Central memory CD4-positive, alpha-beta T cell (primary cell): ENCODE data around the gene CCDC71L.

Experiments used
- DNase-seq: peaks from one replicate; pipeline ENCODE4 v3.0.0; 2022

Gene CCDC71L

GRCh38 chr7:106659166-106659962 is 1.6 kb downstream of the CCDC71L start:
- DNase-seq, result no peak

- DNase-seq, result no peak
Measured at GRCh38 chr7:106658316-106659165, 2.4 kb downstream of the CCDC71L start.

GRCh38 chr7:106657085-106657991 is 3.6 kb downstream of the CCDC71L start:
- DNase-seq, result no peak

GRCh38 chr7:106655703-106656498 is 5.1 kb downstream of the CCDC71L start:
- DNase-seq, result no peak

GRCh38 chr7:106653488-106653887 is 7.5 kb downstream of the CCDC71L start:
- DNase-seq, result no peak

- DNase-seq, result no peak
Measured at GRCh38 chr7:106652909-106653308, 8.0 kb downstream of the CCDC71L start.

DNA sequence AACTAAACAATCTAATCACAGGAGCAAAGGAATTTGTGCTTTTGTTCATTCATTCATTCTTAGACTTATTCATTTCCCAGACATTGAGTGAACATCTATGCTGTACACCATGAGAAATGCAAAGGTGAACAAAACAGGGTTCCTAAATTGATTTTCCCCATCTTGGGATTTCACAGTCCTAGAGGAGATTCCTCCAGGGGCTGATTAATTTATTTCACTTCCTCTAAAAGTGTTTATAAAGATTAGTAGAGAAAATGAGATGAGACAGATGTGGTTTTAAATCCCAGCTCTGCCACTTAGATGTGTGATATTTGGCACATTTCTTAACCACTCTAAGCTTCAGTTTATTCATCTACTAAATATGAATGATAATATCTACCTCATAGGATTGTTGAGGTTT is 8.9 kb downstream of the CCDC71L start:
- no peak for DNase-seq

- DNase-seq, result no peak
Measured at GRCh38 chr7:106646256-106646655, 14.7 kb downstream of the CCDC71L start.

GRCh38 chr7:106644999-106645398 is 16.0 kb downstream of the CCDC71L start:
- DNase-seq, result no peak

DNA sequence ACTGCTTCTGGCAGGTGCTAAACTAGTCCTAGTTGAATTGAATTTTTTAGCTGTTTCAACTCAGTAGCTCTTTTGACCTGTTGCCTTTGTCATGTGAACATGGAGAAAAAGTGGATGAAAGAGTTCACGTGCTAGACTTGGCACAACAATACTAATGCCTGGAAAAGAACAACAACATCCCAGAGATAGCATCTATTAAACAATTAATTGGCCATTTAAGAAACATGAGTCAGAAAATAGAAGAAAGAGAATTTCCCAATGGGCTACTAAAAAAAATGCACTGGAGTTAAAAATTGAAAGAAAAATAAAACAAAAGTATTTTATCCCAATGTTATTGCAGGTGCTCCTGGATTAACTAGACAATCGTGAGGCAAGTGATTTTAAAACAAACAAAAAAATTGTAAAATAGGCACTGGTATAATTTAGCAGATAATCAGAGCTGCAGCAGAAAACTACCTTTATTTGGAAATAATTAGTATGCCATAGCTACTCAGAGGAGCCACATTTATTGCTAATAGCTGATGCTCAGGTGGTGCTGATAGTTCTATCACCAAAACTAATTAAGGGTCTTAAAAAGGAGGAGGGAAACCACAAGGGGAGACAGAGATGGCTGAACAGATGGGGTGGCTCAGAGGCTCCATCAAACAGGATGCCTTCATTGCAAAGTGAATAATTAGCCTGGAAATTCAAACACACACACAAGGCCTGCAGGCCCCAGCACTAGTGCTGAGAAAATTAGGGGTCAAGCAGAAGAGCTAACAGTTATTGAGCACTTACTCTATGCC is 17.6 kb downstream of the CCDC71L start:
- no peak for DNase-seq

- no peak for DNase-seq
Measured at GRCh38 chr7:106641416-106641815, 19.5 kb downstream of the CCDC71L start.

- DNase-seq, result no peak
Measured at GRCh38 chr7:106640368-106641141, 20.4 kb downstream of the CCDC71L start.

DNA sequence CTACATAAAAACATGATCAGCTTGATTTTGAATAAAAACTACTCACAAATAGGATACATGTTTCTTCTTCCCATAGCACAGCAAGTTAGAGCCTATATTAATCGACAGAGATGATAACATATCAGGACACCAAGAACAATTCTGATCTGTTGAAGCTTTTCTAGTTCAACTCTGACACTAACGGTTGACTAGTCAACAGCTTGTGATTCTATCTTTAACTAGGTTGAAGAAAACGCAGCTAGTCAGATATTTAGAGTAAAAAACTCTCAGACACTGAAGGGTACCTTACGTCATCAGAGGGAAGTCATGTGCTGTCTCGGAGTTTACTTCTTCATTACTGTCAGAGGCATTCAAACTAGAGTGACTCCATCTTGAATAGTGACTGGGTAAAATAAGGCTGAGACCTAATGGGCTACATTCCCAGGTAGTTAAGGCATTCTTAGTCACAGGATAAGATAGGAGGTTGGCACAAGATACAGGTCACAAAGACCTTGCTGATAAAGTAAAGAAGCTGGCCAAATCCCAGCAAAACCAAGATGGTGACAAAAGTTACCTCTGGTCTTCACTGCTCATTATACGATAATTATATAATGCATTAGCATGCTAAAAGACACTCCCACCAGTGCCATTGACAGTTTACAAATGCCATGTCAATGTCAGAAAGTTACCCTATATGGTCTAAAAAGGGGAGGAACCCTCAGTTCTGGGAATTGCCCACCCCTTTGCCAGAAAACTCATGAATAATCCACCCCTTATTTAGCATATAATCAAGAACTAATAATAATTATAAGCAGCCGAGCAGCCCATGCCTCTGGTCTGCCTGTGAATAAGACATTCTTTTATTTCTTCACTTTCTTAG is 21.3 kb downstream of the CCDC71L start:
- no peak for DNase-seq

GRCh38 chr7:106635411-106635810 is 25.5 kb downstream of the CCDC71L start:
- DNase-seq, result no peak

DNA sequence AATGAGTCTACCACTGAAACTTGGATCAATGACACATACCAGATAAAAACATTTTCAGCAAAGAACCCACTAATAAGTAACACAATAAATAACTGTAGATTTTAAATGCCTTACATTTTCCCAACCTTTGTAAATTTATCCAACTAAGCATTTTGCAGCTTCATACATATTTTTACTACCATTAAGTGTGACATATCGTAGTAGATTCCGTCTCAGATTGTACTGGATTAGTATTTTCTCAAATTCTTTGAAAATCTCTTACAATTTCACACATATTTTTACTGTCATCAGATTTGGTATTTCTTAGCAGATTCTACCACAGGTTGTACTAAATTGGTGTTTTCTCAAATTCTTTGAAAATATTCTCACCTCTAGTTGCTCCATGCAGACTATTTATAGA is 26.0 kb downstream of the CCDC71L start:
- no peak for DNase-seq

- DNase-seq, result no peak
Measured at GRCh38 chr7:106630648-106631047, 30.3 kb downstream of the CCDC71L start.

DNA sequence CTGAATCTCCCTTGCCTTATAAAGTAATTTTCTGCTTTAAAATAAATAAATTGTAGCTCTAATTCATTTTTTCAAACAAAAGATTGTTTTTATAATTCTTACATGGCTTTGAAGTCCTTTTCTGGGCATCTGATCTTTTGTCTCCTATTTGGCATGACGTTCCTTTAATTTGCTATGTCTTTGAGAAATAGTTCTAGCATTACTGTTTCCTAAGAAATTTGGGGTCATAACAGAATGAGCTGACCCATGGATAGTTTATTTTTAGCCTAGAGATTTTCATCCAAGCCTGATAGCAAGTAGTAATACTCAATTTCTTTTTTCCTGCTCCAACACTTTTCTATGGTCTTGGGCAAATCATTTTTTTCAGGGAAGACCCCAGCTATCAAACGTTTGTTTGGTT is 31.4 kb downstream of the CCDC71L start:
- DNase-seq, result no peak

- DNase-seq, result no peak
Measured at GRCh38 chr7:106626376-106627164, 34.4 kb downstream of the CCDC71L start.
